Colonic mucosa (tissue), 4 donors: ENCODE results near the gene PLEKHB1. TPM values are rescaled to one million over a fixed set of nuclear protein-coding genes. Genes with fewer than 3 reads are reported as not detected.

ENCODE experiments used
- DNase-seq: peaks from one replicate; pipeline ENCODE4 v3.0.0-alpha.2; 2020
- H3K27ac ChIP-seq: fragments of 200-600 bp; one replicate; pipeline ENCODE4 v1.8.0; 2021
- H3K27me3 ChIP-seq: fragments of 200-600 bp; one replicate; pipeline ENCODE4 v1.8.0; 2021
- H3K36me3 ChIP-seq: fragments of 200-600 bp; one replicate; pipeline ENCODE4 v1.8.0; 2021
- H3K4me1 ChIP-seq: fragments of 200-600 bp; one replicate; pipeline ENCODE4 v1.8.0; 2021; ENCODE audit warnings: mild to moderate bottlenecking
- H3K4me3 ChIP-seq: fragments of 200-600 bp; one replicate; pipeline ENCODE4 v1.8.0; 2021
- H3K9ac ChIP-seq, 2 donors: one replicate each; pipeline ENCODE4 v1.7.0; 2013; ENCODE audit warnings: control low read depth in 2 of 2, low read depth in 2 of 2, low read length in 2 of 2
- H3K9me3 ChIP-seq: fragments of 200-600 bp; one replicate; pipeline ENCODE4 v1.8.0; 2021
- CTCF ChIP-seq: fragments of 200-600 bp; IDR thresholded peaks from one replicate; pipeline ENCODE4 v1.8.0; 2022; ENCODE audit warnings: antibody characterized with exemption, mild to moderate bottlenecking
- intact Hi-C: fragments of 100-400 bp; cut with DNase I; formaldehyde crosslinking; loops from one replicate; pipeline ENCODE4 v1.14.1; 2022
- total RNA-seq, 2 donors: library from RNA; stranded (reverse); fragmentation: NEBNext Ultra II Directional in 1 of 2; extraction: Animal tissue kit (Norgen Biotek cat#: 25700) in 1 of 2; gene quantifications; one replicate each; pipeline ENCODE4 v1.2.1, GENCODE V29; 2021
- donor health status: healthy.
- donor health status: DM: no; HTN: no; CAD: no.
- donor health status: DM: no; HTN: no; CAD: no.

The PLEKHB1 gene, protein sequence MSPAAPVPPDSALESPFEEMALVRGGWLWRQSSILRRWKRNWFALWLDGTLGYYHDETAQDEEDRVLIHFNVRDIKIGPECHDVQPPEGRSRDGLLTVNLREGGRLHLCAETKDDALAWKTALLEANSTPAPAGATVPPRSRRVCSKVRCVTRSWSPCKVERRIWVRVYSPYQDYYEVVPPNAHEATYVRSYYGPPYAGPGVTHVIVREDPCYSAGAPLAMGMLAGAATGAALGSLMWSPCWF
- 10 to 100 TPM; 12.3 to 20.1 TPM for total RNA-seq

DNA sequence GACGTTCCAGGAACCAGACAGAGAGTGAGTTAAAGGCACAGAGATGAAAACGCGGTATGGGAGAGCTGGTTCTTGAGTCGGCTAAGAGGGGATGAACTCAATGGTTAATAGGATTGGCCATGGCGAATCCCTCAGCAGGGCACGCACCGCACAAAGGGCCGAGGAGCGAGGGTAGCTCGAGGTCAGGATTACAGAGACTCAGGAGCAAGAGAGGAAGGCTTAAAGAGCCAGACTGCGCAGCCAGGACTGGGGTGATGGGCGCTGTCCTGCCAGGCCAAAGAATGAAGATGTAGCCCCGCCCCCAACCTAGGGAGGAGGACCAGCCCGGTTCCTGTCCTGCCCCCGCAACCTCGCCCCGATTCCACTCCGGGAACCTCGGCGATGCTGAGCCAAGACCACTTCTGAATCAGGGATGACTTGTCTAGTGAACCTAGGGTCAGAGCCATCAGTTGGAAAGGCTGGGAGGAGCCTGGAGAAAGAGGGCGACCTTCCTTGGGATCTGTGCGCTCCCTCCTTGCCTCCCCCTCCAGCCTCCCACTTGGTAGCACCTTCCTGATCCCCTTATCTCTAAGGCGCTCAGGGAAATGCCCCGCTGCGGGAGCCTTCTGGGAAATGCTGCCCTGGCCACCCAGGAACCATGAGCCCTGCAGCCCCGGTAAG lies at the start of gene PLEKHB1:
PLEKHB1 (plus strand) TSS at position 610 of the 660 bp plus-strand sequence; CDS start at position 638, 28 bp downstream.
- no peak within 1 kb of the TSS for H3K27ac ChIP-seq
- no peaks in the 10 kb centered on the region for H3K9me3 ChIP-seq
- no peak for TF ChIP-seq CTCF
- H3K4me3 ChIP-seq, result peak within 1 kb of the TSS; percentile 34
- DNase-seq, result no peak
- intact Hi-C loops, result no loop called here
- H3K9ac ChIP-seq, result no peak within 1 kb of the TSS
- H3K36me3 ChIP-seq, result no peaks in the 10 kb centered on the region
- no peaks in the 10 kb centered on the region for H3K27me3 ChIP-seq
- peaks cover 3% of the 10 kb centered on the region for H3K4me1 ChIP-seq

DNA sequence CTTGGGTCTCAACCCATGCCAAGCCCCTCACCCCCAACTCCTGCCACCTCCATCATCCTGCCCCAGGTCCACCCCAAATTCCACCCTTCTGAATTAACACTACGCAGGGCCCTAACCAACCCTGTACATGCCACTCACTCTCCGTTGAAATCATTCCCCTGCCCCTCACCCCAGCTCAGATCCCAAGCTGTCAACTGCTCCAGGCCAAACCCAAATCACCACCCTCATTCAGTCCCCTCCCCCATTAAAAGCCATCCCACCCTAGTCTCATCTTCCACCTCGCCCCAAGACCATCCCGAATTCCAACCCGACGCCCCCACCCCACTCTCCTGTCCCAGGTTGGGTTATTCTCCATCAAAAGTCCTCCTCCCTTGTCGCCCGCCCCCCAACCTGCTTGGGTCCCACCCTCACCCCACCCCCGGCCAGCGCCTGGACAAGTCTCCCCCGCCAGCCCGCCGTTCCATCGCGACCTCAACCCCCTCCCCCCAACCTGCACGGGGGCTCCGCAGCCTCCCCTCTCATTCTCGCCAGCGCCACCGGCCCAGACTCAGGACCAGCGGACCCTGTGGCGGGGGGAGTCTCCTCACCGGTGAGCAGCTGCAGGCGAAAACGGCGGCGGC lies 48.9 kb upstream of the PLEKHB1 start:
- Histone ChIP-seq H3K4me3 (peak overlapping the region; percentile 79), H3K9me3 (no peaks in the 10 kb centered on the region), H3K36me3 (no peaks in the 10 kb centered on the region), H3K4me1 (peaks cover 3% of the 10 kb centered on the region), H3K27me3 (no peaks in the 10 kb centered on the region), H3K27ac (peak overlapping the region; percentile 80), H3K9ac (peak overlapping the region; percentile 70 to 84)
- TF ChIP-seq CTCF, result no peak
- intact Hi-C loops, result no loop called here
- peak; percentile 18 for DNase-seq

- Histone ChIP-seq H3K27ac (peak within 1 kb of the TSS; percentile 80), H3K9ac (peak within 1 kb of the TSS; percentile 84 to 86), H3K9me3 (no peaks in the 10 kb centered on the region), H3K36me3 (no peaks in the 10 kb centered on the region), H3K4me3 (peak within 1 kb of the TSS; percentile 79), H3K27me3 (no peaks in the 10 kb centered on the region), H3K4me1 (peaks cover 3% of the 10 kb centered on the region)
- peak; percentile 94 for DNase-seq
- intact Hi-C loops, result no loop called here
- no peak for TF ChIP-seq CTCF
Observed at GRCh38 chr11:73597956-73598718, 48.2 kb upstream of the PLEKHB1 start, which contains the start of gene FAM168A. FAM168A (minus strand) TSS chr11:73598112; CDS start chr11:73468474, 129,638 bp downstream.

DNA sequence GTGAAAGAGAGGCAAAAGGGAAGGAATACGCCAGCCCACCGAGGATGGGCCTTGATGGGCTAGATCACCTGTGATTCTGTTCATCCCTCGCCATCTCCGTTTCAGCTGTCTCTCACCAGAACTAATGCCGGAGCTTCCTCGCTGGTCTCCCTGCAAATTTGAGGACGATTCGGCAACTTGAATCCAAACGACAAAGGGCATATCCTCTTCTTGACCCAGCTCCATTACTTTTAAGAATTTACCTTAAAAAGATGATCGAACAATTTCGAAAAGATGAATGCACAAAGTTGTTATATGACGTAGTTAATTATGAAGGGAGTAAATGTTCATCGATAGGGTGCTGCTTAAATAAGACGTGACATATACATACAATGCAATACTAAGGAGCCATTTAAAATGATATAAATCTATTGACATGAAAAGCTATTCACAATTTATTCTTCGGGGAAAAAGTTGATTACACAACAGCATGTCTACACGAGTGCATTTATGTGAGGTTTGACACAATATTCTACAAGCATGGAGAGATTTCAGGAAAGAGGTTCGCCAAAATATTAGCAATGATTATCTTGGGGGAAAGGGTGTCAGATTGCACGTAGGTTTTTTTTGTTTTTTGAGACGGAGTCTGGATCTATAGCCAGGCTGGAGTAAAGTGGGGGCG lies 47.5 kb upstream of the PLEKHB1 start:
- H3K9ac ChIP-seq, result peak overlapping the region; percentile 69 to 86
- no peak for DNase-seq

More for the DNA sequence above, 47.5 kb upstream of the PLEKHB1 start:
- intact Hi-C loops, result no loop called here
- peak overlapping the region; percentile 79 for H3K4me3 ChIP-seq
- peaks cover 3% of the 10 kb centered on the region for H3K4me1 ChIP-seq
- no peak for TF ChIP-seq CTCF
- no peaks in the 10 kb centered on the region for H3K36me3 ChIP-seq
- H3K27ac ChIP-seq, result peak overlapping the region; percentile 80
- H3K9me3 ChIP-seq, result no peaks in the 10 kb centered on the region
- no peaks in the 10 kb centered on the region for H3K27me3 ChIP-seq
